Type B pancreatic cell (in vitro differentiated cells): Measurements from ENCODE around the gene KLHDC8B. TPM values are rescaled to one million over a fixed set of nuclear protein-coding genes. Genes with fewer than 3 reads are reported as not detected.

Source experiments
- DNase-seq: peaks from one replicate; pipeline ENCODE4 v3.0.0; 2021; ENCODE audit warnings: mixed read lengths; ENCODE audit not compliant: unreplicated experiment; ENCODE audit errors: extremely low spot score
- H3K27ac Mint-ChIP-seq: 2 replicates; pipeline ENCODE4 v1.8.0; 2021; ENCODE audit warnings: mild to moderate bottlenecking, mixed read lengths
- H3K27me3 Mint-ChIP-seq: 2 replicates; pipeline ENCODE4 v1.8.0; 2021; ENCODE audit warnings: mixed read lengths
- H3K36me3 Mint-ChIP-seq: 2 replicates; pipeline ENCODE4 v1.8.0; 2021; ENCODE audit warnings: mixed read lengths
- H3K4me1 Mint-ChIP-seq: one replicate; pipeline ENCODE4 v1.8.0; 2021; ENCODE audit warnings: mixed read lengths; ENCODE audit not compliant: unreplicated experiment
- H3K4me3 Mint-ChIP-seq: 2 replicates; pipeline ENCODE4 v1.8.0; 2021; ENCODE audit warnings: mild to moderate bottlenecking, mixed read lengths
- H3K9me3 Mint-ChIP-seq: 2 replicates; pipeline ENCODE4 v1.8.0; 2021; ENCODE audit warnings: mixed read lengths
- CTCF ChIP-seq: fragments of 200-600 bp; sonication (generic); conservative IDR thresholded peaks from 2 replicates; pipeline ENCODE4 v1.5.0; 2021; ENCODE audit warnings: antibody characterized with exemption, mild to moderate bottlenecking
- total RNA-seq: library from RNA; stranded (reverse); gene quantifications from 2 replicates; pipeline ENCODE4 v1.2.1, GENCODE V29; 2021; ENCODE audit warnings: low replicate concordance

KLHDC8B gene
- total RNA-seq, 1 donor from 2014 or later = 42.1 TPM

- TF ChIP-seq CTCF = no peak
- Mint-ChIP-seq H3K27ac (no peak overlapping the region), H3K4me1 (peaks cover 3% of the 10 kb centered on the region), H3K9me3 (no peaks in the 10 kb centered on the region), H3K36me3 (no peaks in the 10 kb centered on the region), H3K4me3 (no peak overlapping the region), H3K27me3 (no peaks in the 10 kb centered on the region)
- DNase-seq = no peak
These were observed 47.2 kb upstream of the KLHDC8B start for GRCh38 chr3:49124203-49124602.

- Mint-ChIP-seq H3K9me3 (no peaks in the 10 kb centered on the region), H3K4me1 (no peaks in the 10 kb centered on the region), H3K27me3 (no peaks in the 10 kb centered on the region), H3K27ac (peak overlapping the region; percentile 21), H3K36me3 (no peaks in the 10 kb centered on the region), H3K4me3 (no peak overlapping the region)
- TF ChIP-seq CTCF = no peak
- no peak for DNase-seq
These were observed 46.3 kb upstream of the KLHDC8B start for GRCh38 chr3:49124991-49125670.

DNA sequence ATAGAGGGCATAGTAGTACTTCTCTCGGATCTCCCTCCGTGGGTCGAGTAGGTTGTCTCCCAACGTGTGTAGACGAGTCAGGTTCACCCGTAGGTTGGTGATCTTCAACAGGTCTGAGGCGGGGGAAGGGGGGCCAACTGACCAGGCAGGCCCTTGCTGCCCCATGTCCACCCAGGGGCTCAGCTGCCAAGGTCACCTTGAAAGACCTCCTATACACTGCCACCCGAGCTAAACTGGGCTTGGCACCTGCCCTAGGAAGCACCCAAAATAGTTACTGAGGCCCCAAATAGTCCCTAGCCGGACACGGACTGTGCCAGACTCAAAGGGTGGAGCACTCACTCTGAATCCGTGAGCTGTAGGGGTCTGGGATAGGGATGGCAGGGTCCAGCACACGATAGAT, 40.4 kb upstream of the KLHDC8B start:
- no peak for DNase-seq
- no peak for TF ChIP-seq CTCF
- no peak overlapping the region for H3K27ac Mint-ChIP-seq

GRCh38 chr3:49131576-49131975, 39.8 kb upstream of the KLHDC8B start:
- peak overlapping the region; percentile 92 for H3K27ac Mint-ChIP-seq
- H3K36me3 Mint-ChIP-seq = no peaks in the 10 kb centered on the region
- peak overlapping the region; percentile 95 for H3K4me3 Mint-ChIP-seq
- H3K9me3 Mint-ChIP-seq = no peaks in the 10 kb centered on the region
- no peak for DNase-seq
- no peak for TF ChIP-seq CTCF
- H3K4me1 Mint-ChIP-seq = no peaks in the 10 kb centered on the region
- no peaks in the 10 kb centered on the region for H3K27me3 Mint-ChIP-seq

More for the DNA sequence above, 40.4 kb upstream of the KLHDC8B start:
- H3K4me1 Mint-ChIP-seq = no peaks in the 10 kb centered on the region
- no peaks in the 10 kb centered on the region for H3K27me3 Mint-ChIP-seq
- no peaks in the 10 kb centered on the region for H3K9me3 Mint-ChIP-seq
- peak overlapping the region; percentile 95 for H3K4me3 Mint-ChIP-seq
- no peaks in the 10 kb centered on the region for H3K36me3 Mint-ChIP-seq

GRCh38 chr3:49132073-49132436, 39.3 kb upstream of the KLHDC8B start:
- Mint-ChIP-seq H3K36me3 (no peaks in the 10 kb centered on the region), H3K27ac (peak overlapping the region; percentile 92), H3K9me3 (no peaks in the 10 kb centered on the region), H3K4me1 (no peaks in the 10 kb centered on the region), H3K27me3 (no peaks in the 10 kb centered on the region), H3K4me3 (peak overlapping the region; percentile 95)
- DNase-seq = no peak
- TF ChIP-seq CTCF = no peak
